HTERT RPE-1 (cell line): Measurements from ENCODE around the gene DOK3.

Experiments used
- in situ Hi-C: fragments of 300-500 bp; cut with MboI; formaldehyde crosslinking; loops from 4 replicates; pipeline ENCODE4 v1.14.3; 2020; ENCODE audit warnings: low sequenced_read_pairs

DOK3 gene

GRCh38 chr5:177452688-177453638, 56.7 kb downstream of the DOK3 start:
- in situ Hi-C loops: no loop called here
